HepG2 (cell line): ENCODE results near the gene NELFB. TPM values are rescaled to one million over a fixed set of nuclear protein-coding genes. Genes with fewer than 3 reads are reported as not detected.

Experiments
- AGO1 ChIP-seq: fragments of 200-400 bp; formaldehyde crosslinking; IDR thresholded peaks from 2 replicates; pipeline ENCODE4 v1.6.1; 2017; ENCODE audit warnings: mild to moderate bottlenecking, low read depth, low read length, moderate library complexity; ENCODE audit not compliant: poor library complexity, severe bottlenecking
- AGO2 ChIP-seq: fragments of 200-400 bp; formaldehyde crosslinking; optimal IDR thresholded peaks from 2 replicates; pipeline ENCODE3; 2017; ENCODE audit warnings: mild to moderate bottlenecking, low read depth, low read length, moderate library complexity
- ATF7 ChIP-seq, 2 experiments: fragments of 450-650 bp in 1 of 2; sonication (generic) in 1 of 2; formaldehyde crosslinking in 1 of 2; IDR thresholded peaks; 2 replicates each; pipeline versions ENCODE4 v1.4.0 to v1.6.1; 2016 to 2020; ENCODE audit warnings: antibody characterized with exemption in 1 of 2, mild to moderate bottlenecking in 1 of 2, missing genetic modification reagents in 1 of 2
- HNRNPH1 ChIP-seq: fragments of 200-400 bp; formaldehyde crosslinking; optimal IDR thresholded peaks from 2 replicates; pipeline ENCODE3; 2017; ENCODE audit warnings: mild to moderate bottlenecking, low read depth, low read length
- PCBP1 ChIP-seq: fragments of 200-400 bp; formaldehyde crosslinking; IDR thresholded peaks from 2 replicates; pipeline ENCODE4 v1.6.1; 2017; ENCODE audit warnings: mild to moderate bottlenecking, low read depth, low read length, borderline replicate concordance
- RBFOX2 ChIP-seq: fragments of 200-400 bp; formaldehyde crosslinking; IDR thresholded peaks from 2 replicates; pipeline ENCODE4 v1.6.1; 2017; ENCODE audit warnings: low read depth, mild to moderate bottlenecking, low read length
- ZBTB33 ChIP-seq: sonication (generic); formaldehyde crosslinking; IDR thresholded peaks from 2 replicates; pipeline ENCODE4 v1.4.0; 2020; ENCODE audit warnings: missing genetic modification reagents
- ZNF687 ChIP-seq: sonication (generic); formaldehyde crosslinking; IDR thresholded peaks from 2 replicates; pipeline ENCODE4 v1.5.1; 2020; ENCODE audit warnings: mild to moderate bottlenecking, missing genetic modification reagents, moderate library complexity
- polyA plus RNA-seq, 8 experiments: library from polyadenylated mRNA; depleted of rRNA in 3 of 8; stranded (reverse) in 7 of 8; unstranded in 1 of 8; fragments of >200 nt; fragmentation: Illumina TruSeq in 4 of 8; extraction: Trizol in 4 of 8; gene quantifications; 2 replicates each; pipeline versions ENCODE4 v1.2.1 to v1.2.3, GENCODE V29; 2011 to 2016; ENCODE audit warnings: low read depth in 4 of 8, missing spikeins in 1 of 8, mixed read lengths in 1 of 8; ENCODE audit not compliant: insufficient read depth in 1 of 8
- total RNA-seq, 5 experiments: library from RNA; depleted of rRNA; stranded (reverse); fragments of >200 nt; fragmentation: Illumina TruSeq; extraction: Trizol; gene quantifications; 2 replicates each; pipeline ENCODE4 v1.2.3, GENCODE V29; 2016; ENCODE audit warnings: low read depth in 1 of 5
- TF ChIP-seq, protein P1 (sequence below): sonication (generic); formaldehyde crosslinking; IDR thresholded peaks from 2 replicates; pipeline ENCODE4 v1.4.0; 2020; ENCODE audit warnings: missing genetic modification reagents, borderline replicate concordance
- TF ChIP-seq, protein P2 (sequence below): sonication (generic); formaldehyde crosslinking; IDR thresholded peaks from 2 replicates; pipeline ENCODE4 v1.8.0; 2022; ENCODE audit warnings: missing genetic modification reagents, low read depth, mild to moderate bottlenecking, borderline replicate concordance
- TF ChIP-seq, protein P3 (sequence below): sonication (generic); formaldehyde crosslinking; IDR thresholded peaks from 2 replicates; pipeline ENCODE4 v1.5.0; 2020; ENCODE audit warnings: missing genetic modification reagents

The NELFB gene
- total and polyA plus RNA-seq, 2 of the 13 experiments (the other 11 are each of a cell fraction or from before 2014, with no cell fraction given), result 26.5 to 45.8 TPM

DNA sequence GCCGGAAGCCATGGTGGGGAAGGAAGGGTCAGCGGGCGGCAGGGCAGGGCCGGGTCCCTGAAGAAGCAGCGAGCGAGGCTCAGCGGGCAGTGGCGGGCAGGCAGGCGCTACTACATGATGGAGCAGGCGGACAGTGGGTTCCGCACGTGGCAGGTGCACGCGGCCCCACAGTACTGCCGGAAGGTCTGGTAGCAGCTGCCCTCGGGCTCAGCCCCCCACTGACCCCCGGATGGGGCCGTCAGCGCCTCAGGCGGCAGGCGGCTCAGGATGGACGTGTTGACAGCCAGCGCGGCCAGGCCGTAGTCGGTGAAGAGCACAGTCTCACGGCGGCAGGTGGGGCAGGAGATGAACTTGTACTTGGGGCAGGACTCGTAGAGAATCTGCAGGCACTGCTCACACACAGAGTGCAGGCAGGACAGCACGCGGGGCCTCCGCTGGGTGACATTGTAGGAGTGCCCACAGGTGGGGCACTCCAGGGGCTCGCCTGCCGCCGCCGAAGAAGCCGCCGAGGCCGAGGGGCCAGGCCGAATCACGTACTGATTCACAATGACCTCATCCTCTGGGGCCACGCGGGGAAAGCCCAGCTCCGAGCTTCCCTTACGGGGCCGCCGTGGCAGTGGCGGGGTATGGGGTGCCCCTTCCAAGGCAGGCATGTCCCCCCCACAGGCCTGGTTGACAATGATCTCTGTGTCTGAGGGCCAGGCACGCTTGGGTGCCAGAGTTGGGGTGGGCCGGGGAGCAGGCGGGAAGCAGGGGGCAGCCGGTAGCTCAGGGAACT, 34.6 kb upstream of the NELFB start (continued):
- TF ChIP-seq, protein P1, sequence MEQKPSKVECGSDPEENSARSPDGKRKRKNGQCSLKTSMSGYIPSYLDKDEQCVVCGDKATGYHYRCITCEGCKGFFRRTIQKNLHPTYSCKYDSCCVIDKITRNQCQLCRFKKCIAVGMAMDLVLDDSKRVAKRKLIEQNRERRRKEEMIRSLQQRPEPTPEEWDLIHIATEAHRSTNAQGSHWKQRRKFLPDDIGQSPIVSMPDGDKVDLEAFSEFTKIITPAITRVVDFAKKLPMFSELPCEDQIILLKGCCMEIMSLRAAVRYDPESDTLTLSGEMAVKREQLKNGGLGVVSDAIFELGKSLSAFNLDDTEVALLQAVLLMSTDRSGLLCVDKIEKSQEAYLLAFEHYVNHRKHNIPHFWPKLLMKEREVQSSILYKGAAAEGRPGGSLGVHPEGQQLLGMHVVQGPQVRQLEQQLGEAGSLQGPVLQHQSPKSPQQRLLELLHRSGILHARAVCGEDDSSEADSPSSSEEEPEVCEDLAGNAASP, result no peak
- TF ChIP-seq ZNF687, result peak; percentile 33; the same call in 1 of the 2 replicates
- peak; percentile 57 for TF ChIP-seq RBFOX2
- TF ChIP-seq, protein P2, sequence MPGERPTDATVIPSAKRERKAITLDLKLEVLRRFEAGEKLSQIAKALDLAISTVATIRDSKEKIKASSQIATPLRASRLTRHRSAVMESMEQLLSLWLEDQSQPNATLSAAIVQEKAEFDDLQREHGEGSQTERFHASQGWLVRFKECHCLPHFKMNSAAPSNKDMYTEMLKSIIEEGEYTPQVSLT (CRISPR knock-in tag), result no peak
- no peak for TF ChIP-seq HNRNPH1
- TF ChIP-seq ZBTB33 (CRISPR knock-in tag), result peak; percentile 53
- TF ChIP-seq, protein P3, sequence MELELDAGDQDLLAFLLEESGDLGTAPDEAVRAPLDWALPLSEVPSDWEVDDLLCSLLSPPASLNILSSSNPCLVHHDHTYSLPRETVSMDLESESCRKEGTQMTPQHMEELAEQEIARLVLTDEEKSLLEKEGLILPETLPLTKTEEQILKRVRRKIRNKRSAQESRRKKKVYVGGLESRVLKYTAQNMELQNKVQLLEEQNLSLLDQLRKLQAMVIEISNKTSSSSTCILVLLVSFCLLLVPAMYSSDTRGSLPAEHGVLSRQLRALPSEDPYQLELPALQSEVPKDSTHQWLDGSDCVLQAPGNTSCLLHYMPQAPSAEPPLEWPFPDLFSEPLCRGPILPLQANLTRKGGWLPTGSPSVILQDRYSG, result no peak
- peak; percentile 38; the same call in 1 of the 2 replicates for TF ChIP-seq ATF7 (IDR thresholded peaks at IDR 0.05)
- TF ChIP-seq ATF7 (CRISPR knock-in tag; IDR thresholded peaks at IDR 0.05), result no peak
- peak; percentile 68 for TF ChIP-seq AGO1
- peak; percentile 54 for TF ChIP-seq AGO2
- 0 out of 2 replicates have a peak, but pooled peaks have one; percentile 24 for TF ChIP-seq PCBP1
